Neural progenitor cell (in vitro differentiated cells): Measurements from ENCODE around the gene ENAH. TPM values are rescaled to one million over a fixed set of nuclear protein-coding genes. Genes with fewer than 3 reads are reported as not detected.

Source experiments
- DNase-seq: peaks from one replicate; pipeline ENCODE4 v3.0.0-alpha.2; 2016; ENCODE audit warnings: low spot score
- H2AFZ ChIP-seq: fragments of 200-600 bp; sonication (generic); replicated peaks from 2 replicates; pipeline ENCODE4 v1.6.1; 2016; ENCODE audit warnings: antibody characterized with exemption
- H3F3A ChIP-seq: fragments of 200-600 bp; sonication (generic); 2 replicates; pipeline ENCODE4 v1.6.1; 2016; ENCODE audit warnings: antibody characterized with exemption, low read depth
- H3K27ac ChIP-seq: fragments of 200-600 bp; sonication (generic); 2 replicates; pipeline ENCODE4 v1.5.1; 2016; ENCODE audit warnings: mild to moderate bottlenecking
- H3K27me3 ChIP-seq: fragments of 200-600 bp; sonication (generic); 2 replicates; pipeline ENCODE4 v1.6.1; 2016; ENCODE audit warnings: mild to moderate bottlenecking, moderate library complexity
- H3K36me3 ChIP-seq: fragments of 200-600 bp; sonication (generic); 2 replicates; pipeline ENCODE4 v1.5.1; 2016
- H3K4me1 ChIP-seq: fragments of 200-600 bp; sonication (generic); 2 replicates; pipeline ENCODE4 v1.6.1; 2016; ENCODE audit warnings: mixed run types
- H3K4me2 ChIP-seq: fragments of 200-600 bp; sonication (generic); 2 replicates; pipeline ENCODE4 v1.6.1; 2016
- H3K4me3 ChIP-seq: fragments of 200-600 bp; sonication (generic); 2 replicates; pipeline ENCODE4 v1.5.1; 2016
- H3K79me2 ChIP-seq: fragments of 200-600 bp; sonication (generic); 2 replicates; pipeline ENCODE4 v1.6.1; 2016; ENCODE audit warnings: low read depth
- H3K9ac ChIP-seq: fragments of 200-600 bp; sonication (generic); 2 replicates; pipeline ENCODE4 v1.6.1; 2016
- H3K9me3 ChIP-seq: fragments of 200-600 bp; sonication (generic); 2 replicates; pipeline ENCODE4 v1.5.1; 2016; ENCODE audit warnings: low read depth
- H4K20me1 ChIP-seq: fragments of 200-600 bp; sonication (generic); 2 replicates; pipeline ENCODE4 v1.6.1; 2016; ENCODE audit warnings: low read depth
- H3K27ac Mint-ChIP-seq: 3 replicates; pipeline ENCODE4 v1.8.0; 2021; ENCODE audit warnings: mixed read lengths
- H3K27me3 Mint-ChIP-seq: 2 replicates; pipeline ENCODE4 v1.8.0; 2022; ENCODE audit warnings: low read depth, mild to moderate bottlenecking, inconsistent platforms, moderate library complexity, mixed read lengths; ENCODE audit not compliant: insufficient read depth
- H3K36me3 Mint-ChIP-seq: 3 replicates; pipeline ENCODE4 v1.8.0; 2021; ENCODE audit warnings: mixed read lengths
- H3K4me1 Mint-ChIP-seq: 3 replicates; pipeline ENCODE4 v1.8.0; 2021; ENCODE audit warnings: mixed read lengths
- H3K4me3 Mint-ChIP-seq: 3 replicates; pipeline ENCODE4 v1.8.0; 2021; ENCODE audit warnings: mild to moderate bottlenecking, moderate library complexity, mixed read lengths
- H3K9me3 Mint-ChIP-seq: 3 replicates; pipeline ENCODE4 v1.8.0; 2020; ENCODE audit warnings: mixed read lengths
- CTCF ChIP-seq: fragments of 200-600 bp; sonication (generic); IDR thresholded peaks from 2 replicates; pipeline ENCODE4 v1.5.1; 2017; ENCODE audit warnings: antibody characterized with exemption, mild to moderate bottlenecking
- EZH2 ChIP-seq: fragments of 200-600 bp; sonication (generic); IDR thresholded peaks from 2 replicates; pipeline ENCODE4 v1.6.1; 2017; ENCODE audit warnings: antibody characterized with exemption, mild to moderate bottlenecking, moderate library complexity
- EZH2phosphoT487 ChIP-seq: fragments of 200-600 bp; sonication (generic); IDR thresholded peaks from 2 replicates; pipeline ENCODE4 v1.6.1; 2017; ENCODE audit warnings: antibody characterized with exemption
- total RNA-seq: library from RNA; depleted of rRNA; stranded (reverse); fragments of >200 nt; gene quantifications from 2 replicates; pipeline ENCODE4 v1.2.3, GENCODE V29; 2015; ENCODE audit warnings: low replicate concordance

Gene ENAH
- total RNA-seq, 1 donor from 2014 or later: 346 TPM

- DNase-seq: no peak
- H3K4me1 Mint-ChIP-seq: peaks cover 11% of the 10 kb centered on the region
- no peak overlapping the region for H3K4me3 ChIP-seq
- H3K27ac Mint-ChIP-seq: no peak overlapping the region
- H3K36me3 Mint-ChIP-seq: no peaks in the 10 kb centered on the region
- no peak for TF ChIP-seq CTCF
- TF ChIP-seq EZH2phosphoT487: no peak
- no peak for TF ChIP-seq EZH2
- H3K36me3 ChIP-seq: no peaks in the 10 kb centered on the region
- H2AFZ ChIP-seq: no peak overlapping the region
- no peaks in the 10 kb centered on the region for H3F3A ChIP-seq
- no peaks in the 10 kb centered on the region for H3K4me1 ChIP-seq
- H3K27ac ChIP-seq: no peak overlapping the region
- no peak overlapping the region for H3K4me3 Mint-ChIP-seq
- no peaks in the 10 kb centered on the region for H3K27me3 Mint-ChIP-seq
- H3K4me2 ChIP-seq: no peak overlapping the region
- H3K27me3 ChIP-seq: no peaks in the 10 kb centered on the region
- no peaks in the 10 kb centered on the region for H4K20me1 ChIP-seq
- H3K9me3 Mint-ChIP-seq: peaks cover 4% of the 10 kb centered on the region
- H3K9ac ChIP-seq: no peak overlapping the region
- no peaks in the 10 kb centered on the region for H3K79me2 ChIP-seq
- H3K9me3 ChIP-seq: no peaks in the 10 kb centered on the region
These were observed 39.1 kb upstream of the ENAH start for GRCh38 chr1:225691861-225692516.

GRCh38 chr1:225691377-225691776 lies 38.5 kb upstream of the ENAH start:
- Histone ChIP-seq H3K36me3 (no peaks in the 10 kb centered on the region), H2AFZ (no peak overlapping the region), H4K20me1 (no peaks in the 10 kb centered on the region), H3F3A (no peaks in the 10 kb centered on the region), H3K79me2 (no peaks in the 10 kb centered on the region), H3K27ac (no peak overlapping the region), H3K4me2 (no peak overlapping the region), H3K4me1 (no peaks in the 10 kb centered on the region), H3K27me3 (no peaks in the 10 kb centered on the region), H3K9me3 (no peaks in the 10 kb centered on the region), H3K4me3 (no peak overlapping the region), H3K9ac (no peak overlapping the region)
- H3K27me3 Mint-ChIP-seq: no peaks in the 10 kb centered on the region
- no peak overlapping the region for H3K27ac Mint-ChIP-seq
- H3K9me3 Mint-ChIP-seq: peaks cover 4% of the 10 kb centered on the region
- DNase-seq: no peak
- no peak overlapping the region for H3K4me3 Mint-ChIP-seq
- H3K4me1 Mint-ChIP-seq: peaks cover 7% of the 10 kb centered on the region
- no peaks in the 10 kb centered on the region for H3K36me3 Mint-ChIP-seq
- TF ChIP-seq CTCF (no peak), EZH2phosphoT487 (no peak), EZH2 (no peak)

- no peaks in the 10 kb centered on the region for H3K27me3 ChIP-seq
- no peaks in the 10 kb centered on the region for H3K36me3 ChIP-seq
- Mint-ChIP-seq H3K27ac (no peak overlapping the region), H3K36me3 (no peaks in the 10 kb centered on the region), H3K4me1 (no peaks in the 10 kb centered on the region), H3K9me3 (peaks cover 2% of the 10 kb centered on the region), H3K4me3 (no peak overlapping the region), H3K27me3 (no peaks in the 10 kb centered on the region)
- no peak overlapping the region for H3K4me2 ChIP-seq
- TF ChIP-seq EZH2 (no peak), EZH2phosphoT487 (no peak), CTCF (no peak)
- H3K27ac ChIP-seq: no peak overlapping the region
- H2AFZ ChIP-seq: no peak overlapping the region
- no peaks in the 10 kb centered on the region for H3F3A ChIP-seq
- no peaks in the 10 kb centered on the region for H3K4me1 ChIP-seq
- no peaks in the 10 kb centered on the region for H3K79me2 ChIP-seq
- no peak for DNase-seq
- H3K4me3 ChIP-seq: no peak overlapping the region
- H3K9ac ChIP-seq: no peak overlapping the region
- no peaks in the 10 kb centered on the region for H4K20me1 ChIP-seq
- no peaks in the 10 kb centered on the region for H3K9me3 ChIP-seq
These were observed 37.0 kb upstream of the ENAH start for GRCh38 chr1:225689882-225690459.
